K562 (cell line): ENCODE measurements around the gene BRINP2. TPM values are rescaled to one million over a fixed set of nuclear protein-coding genes. Genes with fewer than 3 reads are reported as not detected.

ENCODE experiments used
- MXD1 ChIP-seq: fragments of 250-450 bp; sonication (Bioruptor Pico); IDR thresholded peaks from 2 replicates; pipeline ENCODE4 v1.8.0; 2021; ENCODE audit warnings: borderline replicate concordance, mild to moderate bottlenecking, moderate library complexity; ENCODE audit not compliant: poor library complexity, severe bottlenecking
- RERE ChIP-seq: sonication (generic); formaldehyde crosslinking; IDR thresholded peaks from 2 replicates; pipeline ENCODE4 v1.8.0; 2023; ENCODE audit warnings: missing genetic modification reagents, mild to moderate bottlenecking, borderline replicate concordance
- RUNX1 ChIP-seq: sonication (generic); IDR thresholded peaks from 2 replicates; pipeline ENCODE4 v1.6.1; 2016; ENCODE audit warnings: antibody characterized with exemption, low read depth
- ZBTB11 ChIP-seq, 3 experiments: fragments of 200-800 bp in 1 of 3; fragments of 250-450 bp in 1 of 3; fragments of 450-650 bp in 1 of 3; sonication (Bioruptor Pico) in 1 of 3; sonication (Bioruptor generic) in 1 of 3; formaldehyde crosslinking in 1 of 3; IDR thresholded peaks; 2 replicates each; pipeline versions ENCODE4 v1.6.1 to v1.8.0; 2016 to 2022; ENCODE audit warnings: mild to moderate bottlenecking in 2 of 3, missing genetic modification characterization in 2 of 3, missing compliant biosample characterization in 1 of 3, moderate library complexity in 1 of 3
- ZNF398 ChIP-seq: fragments of 250-450 bp; sonication (Bioruptor Pico); IDR thresholded peaks from 2 replicates; pipeline ENCODE4 v1.8.0; 2021; ENCODE audit warnings: moderate library complexity, mild to moderate bottlenecking, inconsistent platforms
- ZNF79 ChIP-seq: fragments of 250-450 bp; sonication (Bioruptor Pico); IDR thresholded peaks from 2 replicates; pipeline ENCODE4 v1.4.0; 2020; ENCODE audit warnings: low read depth, mild to moderate bottlenecking, moderate library complexity
- polyA plus RNA-seq, 8 experiments: library from polyadenylated mRNA; depleted of rRNA in 4 of 8; stranded (reverse) in 5 of 8; unstranded in 3 of 8; fragments of >200 nt; fragmentation: Nextera tagmentation in 2 of 8; fragmentation: Illumina TruSeq in 1 of 8; extraction: Ambion mirVana in 2 of 8; extraction: Trizol in 1 of 8; gene quantifications; 2 replicates each; pipeline versions ENCODE4 v1.2.1 to v1.2.3, GENCODE V29; 2011 to 2014; ENCODE audit warnings: inconsistent platforms in 1 of 8, missing spikeins in 1 of 8
- total RNA-seq, 7 experiments: library from RNA; depleted of rRNA in 6 of 7; stranded (reverse); fragments of >200 nt in 6 of 7; fragmentation: Illumina TruSeq in 2 of 7; extraction: Trizol in 2 of 7; gene quantifications; 2 replicates each; pipeline versions ENCODE4 v1.2.1 to v1.2.3, GENCODE V29; 2011 to 2021; ENCODE audit warnings: low replicate concordance in 1 of 7

The BRINP2 gene
- total and polyA plus RNA-seq, 9 of the 15 experiments (the other 6 are each of a cell fraction or from before 2014, with no cell fraction given) = not detected

GRCh38 chr1:177309880-177310279, 139.1 kb downstream of the BRINP2 start (continued):
- TF ChIP-seq ZBTB11 (CRISPR knock-in tag; IDR thresholded peaks at IDR 0.05) (no peak), MXD1 (CRISPR knock-in tag) (no peak), ZNF79 (CRISPR knock-in tag) (no peak), RUNX1 (no peak), ZNF398 (CRISPR knock-in tag) (no peak), RERE (CRISPR knock-in tag) (no peak)
